Activated effector memory CD4-positive, alpha-beta T cell treated with anti-CD3 and anti-CD28 coated beads, Interleukin-2, amount 50 U/mL, for 16 hours (primary cell): ENCODE data around the gene SERPIND1.
"Not testable (repeated sequence)": the region's sequence is repeated elsewhere in the genome, so short reads cannot be mapped to it uniquely, and the experiment has no call there.

Source experiments
- DNase-seq: peaks from one replicate; pipeline ENCODE4 v3.0.0-alpha.2; 2020

Gene SERPIND1

DNA sequence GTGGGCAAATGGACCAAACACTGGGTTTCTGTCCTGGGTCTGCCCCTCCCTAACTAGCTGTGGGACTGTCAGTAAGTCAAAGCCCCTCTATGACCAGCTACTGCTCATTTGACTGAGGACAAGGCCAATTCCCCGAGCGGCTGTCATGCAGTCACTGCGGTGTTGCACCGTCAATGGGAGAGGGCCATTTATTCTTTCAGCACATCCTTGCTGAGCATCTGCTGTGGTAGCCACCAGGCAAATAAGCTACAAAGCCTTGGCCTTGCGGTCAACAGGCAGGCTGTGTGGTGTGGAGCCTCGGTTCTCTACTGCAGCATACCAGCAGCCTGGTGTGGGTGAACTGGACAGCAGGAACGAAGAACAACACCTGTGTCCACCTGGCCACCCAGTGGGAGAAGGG, 25.8 kb upstream of the SERPIND1 start:
- DNase-seq: no peak

DNA sequence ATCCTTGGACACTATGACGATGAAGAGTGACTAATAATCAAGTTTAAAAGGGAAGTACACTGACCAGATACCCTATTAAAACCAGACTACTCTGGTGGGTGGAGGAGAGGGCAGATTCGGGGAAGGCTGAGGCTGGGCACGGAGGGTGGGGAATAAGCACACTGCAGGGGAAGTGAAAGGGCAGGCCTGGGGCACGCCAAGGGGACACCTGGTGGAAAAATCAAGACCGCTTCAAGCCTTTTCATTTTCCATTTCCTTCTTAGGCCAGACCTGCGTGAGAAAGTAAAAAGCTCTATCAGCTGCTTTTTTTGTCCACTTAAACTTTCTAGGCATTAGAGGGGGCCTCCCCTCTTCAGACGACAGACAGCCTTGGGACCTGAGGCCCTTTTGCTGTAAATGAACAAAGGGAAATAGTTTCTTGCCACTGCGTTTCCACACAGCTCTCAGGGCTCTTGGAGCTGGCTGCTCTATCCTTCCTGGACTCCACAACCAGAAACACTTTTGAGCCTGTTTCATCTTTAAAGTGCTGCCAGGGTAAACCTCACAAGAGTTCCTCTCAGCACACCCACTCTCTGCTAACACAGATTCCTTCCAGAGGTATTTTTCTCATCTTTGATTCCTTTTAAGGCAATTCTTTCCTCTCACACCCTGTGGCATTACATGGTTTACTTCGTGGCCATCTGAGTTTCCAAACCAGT, 25.0 kb upstream of the SERPIND1 start:
- no peak for DNase-seq

GRCh38 chr22:20749453-20749852, 24.5 kb upstream of the SERPIND1 start:
- DNase-seq: no peak

- peak; percentile 75 for DNase-seq
Measured at GRCh38 chr22:20750461-20751184, 23.3 kb upstream of the SERPIND1 start.

- DNase-seq: no peak
Measured at GRCh38 chr22:20751185-20751851, 22.6 kb upstream of the SERPIND1 start.

GRCh38 chr22:20752104-20752741, 21.7 kb upstream of the SERPIND1 start:
- no peak for DNase-seq

- no peak for DNase-seq
Measured at GRCh38 chr22:20752873-20753272, 21.0 kb upstream of the SERPIND1 start.

GRCh38 chr22:20756846-20757245, 17.1 kb upstream of the SERPIND1 start:
- no peak for DNase-seq

DNA sequence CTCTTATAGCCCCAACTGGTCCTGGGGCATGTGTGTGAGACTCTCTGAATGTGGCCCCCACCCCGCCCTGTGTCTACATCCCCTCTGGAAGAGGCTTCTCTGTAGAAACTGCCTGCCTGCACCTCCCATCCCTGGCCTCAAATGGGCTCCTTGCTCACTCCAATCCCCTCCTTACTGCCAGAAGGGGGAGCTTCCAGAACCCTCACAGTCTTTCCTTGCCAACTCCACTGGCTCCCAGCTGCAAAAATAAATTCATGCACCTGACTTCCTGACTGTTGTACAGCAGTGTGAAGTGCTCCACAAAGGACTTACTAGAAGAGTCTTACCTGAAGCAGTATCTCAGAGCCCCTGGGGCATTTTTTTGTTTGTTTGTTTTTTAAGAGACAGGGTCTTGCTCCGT, 15.2 kb upstream of the SERPIND1 start:
- no peak for DNase-seq

GRCh38 chr22:20760084-20760483, 13.8 kb upstream of the SERPIND1 start:
- DNase-seq: no peak

DNA sequence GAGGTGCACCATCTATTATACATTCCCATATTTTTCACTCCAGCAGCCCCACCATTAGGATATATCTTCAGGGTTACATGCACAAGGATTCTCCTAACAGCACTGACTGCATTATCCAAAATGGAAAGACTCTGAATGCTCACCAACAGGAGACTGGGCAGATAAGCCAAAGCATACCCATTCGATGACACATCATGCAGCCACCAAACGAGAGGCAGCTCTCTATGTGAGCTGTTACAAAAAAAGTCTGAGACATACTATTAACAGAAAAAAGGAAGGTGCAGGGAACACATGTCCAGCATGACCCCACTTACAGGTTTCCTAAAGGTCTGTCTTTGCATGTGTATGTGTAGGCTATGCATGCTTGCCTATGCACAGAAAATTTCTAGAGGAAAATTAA, 12.4 kb upstream of the SERPIND1 start:
- DNase-seq: no peak

DNA sequence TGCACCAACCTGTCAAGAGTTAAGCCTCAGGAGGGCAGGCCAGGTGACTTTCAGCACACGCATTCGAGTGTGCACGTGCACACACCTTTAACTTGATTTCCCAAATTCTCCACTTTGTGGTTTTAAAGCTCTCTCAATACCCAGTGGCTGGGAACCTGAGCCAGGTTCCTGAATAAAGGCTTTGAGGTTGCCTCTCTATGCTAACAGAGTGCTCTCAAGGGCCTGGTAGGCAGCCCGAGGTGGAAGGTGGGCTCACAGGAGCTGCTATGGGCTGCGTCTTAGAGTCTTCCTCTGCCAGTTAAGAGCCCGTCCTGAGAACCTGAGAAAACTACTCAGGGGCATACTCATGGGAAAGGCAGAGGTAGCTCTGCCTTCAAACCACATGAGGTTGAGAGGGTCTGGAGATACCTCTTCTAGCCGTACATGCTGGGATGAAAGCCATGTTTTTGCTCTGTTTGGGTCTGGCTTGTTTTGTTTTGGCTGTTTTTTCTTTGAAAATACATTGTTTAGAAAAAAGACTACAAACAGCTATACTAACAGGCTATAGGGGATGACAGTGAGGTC, 11.6 kb upstream of the SERPIND1 start:
- DNase-seq: no peak

- no peak for DNase-seq
Measured at GRCh38 chr22:20763630-20764470, 10.1 kb upstream of the SERPIND1 start.

- DNase-seq: no peak
Measured at GRCh38 chr22:20764471-20764720, 9.5 kb upstream of the SERPIND1 start.

DNA sequence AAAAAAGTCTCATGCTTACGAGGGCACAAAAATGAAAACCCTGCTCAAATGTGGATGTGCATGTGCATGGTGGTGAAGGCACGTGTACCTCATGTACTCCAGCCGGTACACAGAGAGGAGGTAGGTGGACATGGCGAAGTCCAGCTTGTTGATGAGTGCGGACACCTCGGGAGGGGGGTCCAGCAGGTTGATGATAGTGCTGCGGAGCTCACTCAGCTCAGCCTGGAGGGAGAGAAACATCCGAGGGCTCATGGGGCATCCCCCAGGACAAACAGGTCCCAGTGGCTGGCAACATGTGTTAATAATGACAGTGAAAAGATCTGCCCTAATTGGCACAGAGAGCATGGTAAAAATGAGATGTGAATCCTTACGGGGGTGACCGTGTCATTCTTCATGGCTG, 9.2 kb upstream of the SERPIND1 start:
- no peak for DNase-seq

DNA sequence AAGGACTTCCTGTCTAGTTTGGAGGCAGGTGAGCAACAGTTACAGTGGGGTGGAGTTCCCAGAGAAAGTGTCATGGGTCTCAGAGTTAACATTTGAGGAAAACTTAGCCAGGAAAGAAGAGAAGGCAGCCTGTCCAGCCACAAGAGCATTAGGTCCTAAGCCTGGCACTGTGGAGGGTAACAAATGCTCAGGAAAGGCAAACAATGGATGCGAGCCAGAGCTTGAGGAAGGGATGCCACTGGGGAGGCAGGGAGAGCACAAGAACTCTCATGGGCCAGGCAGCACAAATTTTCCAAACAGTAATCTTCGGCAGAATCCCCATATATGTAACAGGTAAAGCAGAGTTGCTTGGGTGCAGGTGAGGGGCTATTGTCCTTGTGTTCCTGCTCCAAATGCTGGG, 8.0 kb upstream of the SERPIND1 start:
- no peak for DNase-seq

DNA sequence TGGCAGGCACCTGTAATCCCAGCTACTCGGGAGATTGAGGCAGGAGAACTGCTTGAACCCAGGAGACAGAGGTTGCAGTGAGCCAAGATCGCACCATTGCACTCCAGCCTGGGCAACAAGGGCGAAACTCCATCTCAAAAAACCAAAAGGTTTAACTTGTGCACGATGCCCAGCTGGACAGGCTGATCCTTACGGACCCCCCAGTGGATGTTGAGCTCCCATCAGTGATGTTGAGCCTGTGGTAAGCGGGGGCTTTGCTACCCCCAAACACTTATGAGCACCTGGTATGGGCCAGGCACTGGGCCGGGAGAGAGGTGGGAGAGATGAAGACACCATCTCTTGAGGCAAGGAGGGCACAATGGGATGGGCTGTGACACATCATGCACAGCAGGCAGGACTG, 7.4 kb upstream of the SERPIND1 start:
- no peak for DNase-seq

- DNase-seq: not testable (repeated sequence)
Measured at GRCh38 chr22:20769496-20769826, 4.5 kb upstream of the SERPIND1 start.

- DNase-seq: no peak
Measured at GRCh38 chr22:20771918-20772625, 1.8 kb upstream of the SERPIND1 start.

DNA sequence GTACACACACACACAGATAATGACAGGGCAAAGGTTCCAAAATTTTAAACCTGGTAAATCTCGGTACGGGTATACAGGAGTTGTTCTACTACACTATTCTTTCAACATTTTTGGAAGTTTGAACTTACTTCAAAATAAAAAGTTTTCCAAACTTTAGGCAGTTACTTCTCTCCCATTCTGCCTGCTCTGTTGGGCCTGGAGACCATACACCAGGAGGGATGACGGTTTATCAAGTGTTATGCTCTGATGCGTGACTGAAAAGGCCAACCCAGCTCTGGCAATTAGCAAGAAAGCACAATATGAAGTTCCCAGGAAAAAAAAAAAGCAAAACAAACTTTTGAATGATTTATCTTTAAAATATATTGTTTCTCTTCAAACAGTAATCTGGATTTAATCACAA, 969 bp downstream of the SERPIND1 start:
- DNase-seq: no peak

GRCh38 chr22:20775342-20775895, 1.5 kb downstream of the SERPIND1 start:
- no peak for DNase-seq
